ENCODE measurements around the gene PRKCB.

Gene PRKCB

DNA sequence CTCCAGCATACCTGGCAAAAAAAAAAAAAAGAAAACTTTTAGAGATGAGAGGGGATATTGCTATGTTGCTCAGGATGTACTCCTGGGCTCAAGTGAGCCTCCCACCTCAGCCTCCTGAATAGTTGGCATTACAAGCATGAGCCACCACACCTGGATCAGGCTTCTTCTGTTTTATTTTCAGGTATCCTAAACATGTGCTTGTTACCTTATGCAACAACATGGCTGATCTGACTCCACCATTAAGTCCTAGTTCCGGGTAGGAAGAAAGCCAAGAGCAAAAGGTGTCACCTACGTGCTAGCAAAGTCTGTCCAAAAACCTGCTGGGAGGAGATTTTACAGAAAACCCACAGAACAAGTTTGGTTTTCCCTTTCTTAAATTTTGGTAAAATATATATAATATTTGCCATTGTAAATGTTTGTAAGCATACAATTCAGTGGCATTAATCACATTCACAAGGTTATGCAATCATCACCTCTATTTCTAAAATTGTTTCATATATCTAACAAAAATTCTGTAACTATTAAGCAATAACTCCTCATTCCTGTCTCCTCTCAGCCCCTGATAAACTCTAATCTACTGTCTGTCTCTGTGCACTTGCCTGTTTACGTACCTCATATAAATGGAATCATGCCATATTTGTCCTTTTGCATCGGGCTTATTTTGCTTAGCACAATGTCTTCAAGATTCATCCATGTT is 411.3 kb downstream of the PRKCB start:
- H3K4me2 ChIP-seq: no peak overlapping the region
- no peaks in the 10 kb centered on the region for H4K20me1 ChIP-seq
- H3K4me1 ChIP-seq: peaks cover 26% of the 10 kb centered on the region
- H3K27me3 ChIP-seq: no peaks in the 10 kb centered on the region
- TF ChIP-seq Cebpa-rat (IDR thresholded peaks at IDR 0.05): no peak
- no peaks in the 10 kb centered on the region for H3K36me3 ChIP-seq
- H3K4me3 ChIP-seq: no peak overlapping the region
- no peak overlapping the region for H3K9ac ChIP-seq
- H3K27ac ChIP-seq: no peak overlapping the region
- H3K9me3 ChIP-seq: no peaks in the 10 kb centered on the region

DNA sequence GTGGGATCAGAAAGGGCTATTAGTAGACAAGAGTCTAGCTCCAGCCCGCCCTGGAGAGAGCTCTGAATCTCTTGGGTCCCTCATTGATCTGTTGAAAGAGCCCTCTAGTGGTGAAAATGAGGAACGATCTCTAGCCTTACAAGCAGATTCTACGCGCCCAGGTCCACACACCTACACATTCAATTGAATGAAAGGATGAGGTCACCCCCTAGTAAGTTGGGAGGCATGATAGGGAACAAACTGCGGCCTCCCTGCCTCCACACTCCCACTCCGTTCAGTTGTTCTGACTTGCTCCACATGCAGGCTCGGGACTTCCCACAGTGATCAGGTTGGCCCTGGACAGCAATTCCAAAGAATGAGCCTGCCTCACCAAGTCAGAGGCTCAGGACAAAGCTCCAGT is 417.4 kb downstream of the PRKCB start:
- Histone ChIP-seq H3K9me3 (no peaks in the 10 kb centered on the region), H3K27ac (no peak overlapping the region), H3K4me2 (no peak overlapping the region), H4K20me1 (peaks cover 11% of the 10 kb centered on the region; the same call in 1 of the 2 replicates), H3K4me1 (peaks cover 34% of the 10 kb centered on the region), H3K27me3 (no peaks in the 10 kb centered on the region), H3K4me3 (no peak overlapping the region), H3K36me3 (no peaks in the 10 kb centered on the region), H3K9ac (no peak overlapping the region)
- TF ChIP-seq Cebpa-rat (IDR thresholded peaks at IDR 0.05): no peak

DNA sequence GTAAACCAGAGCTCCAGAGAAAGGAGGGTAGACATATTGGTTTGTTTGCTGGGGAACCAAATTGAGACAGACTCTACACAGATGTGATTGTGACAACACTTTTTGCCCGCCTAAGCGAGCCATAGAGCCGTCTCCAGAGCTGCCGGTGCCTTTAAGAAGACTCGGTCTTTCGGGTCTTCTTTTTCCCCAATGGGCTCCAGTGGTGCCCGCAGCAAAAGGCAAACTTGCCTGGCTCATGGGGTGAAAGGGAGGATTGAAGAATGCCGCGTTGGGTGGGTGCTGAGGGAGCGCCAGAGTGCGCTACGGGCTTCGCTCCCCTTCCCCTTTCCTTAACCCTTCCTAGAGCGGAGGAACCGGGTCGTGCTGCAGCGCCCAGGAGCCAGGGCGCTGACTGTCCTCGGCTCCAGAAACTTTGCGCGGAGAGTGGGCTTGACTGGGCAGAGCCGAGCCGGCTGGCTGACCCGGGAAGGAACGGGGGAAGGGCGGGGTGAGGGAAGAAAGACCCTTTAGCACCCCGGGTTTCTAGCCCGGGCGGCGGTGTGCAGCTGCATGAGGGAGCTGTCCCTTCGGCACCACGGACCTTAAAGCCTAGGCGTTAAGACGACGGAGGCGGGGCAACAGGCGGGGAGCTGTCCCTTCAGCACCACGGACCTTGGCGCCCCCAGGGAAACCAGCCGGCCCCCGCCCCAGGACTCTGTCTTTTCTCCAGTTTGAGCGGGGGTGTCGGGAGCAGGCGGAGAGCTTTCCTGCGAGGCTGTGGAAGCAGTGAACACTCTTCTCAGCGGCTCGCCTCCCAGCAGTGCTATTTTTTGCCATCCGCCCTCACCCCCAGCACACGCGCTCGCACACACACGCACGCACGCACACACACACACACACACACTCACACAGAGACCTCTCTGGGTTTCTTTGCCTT is 419.9 kb downstream of the PRKCB start, which contains the start of gene CACNG3:
Gene CACNG3, plus strand, starts transcription at position 880 of the 916 bp plus-strand sequence. CDS start 420 bp downstream, outside the sequence.
- Histone ChIP-seq H4K20me1 (peaks cover 11% of the 10 kb centered on the region; the same call in 1 of the 2 replicates), H3K9me3 (no peaks in the 10 kb centered on the region), H3K4me3 (no peak within 1 kb of the TSS), H3K4me1 (peaks cover 22% of the 10 kb centered on the region), H3K9ac (no peak within 1 kb of the TSS), H3K27me3 (no peaks in the 10 kb centered on the region), H3K4me2 (no peak within 1 kb of the TSS), H3K27ac (no peak within 1 kb of the TSS), H3K36me3 (no peaks in the 10 kb centered on the region)
- no peak for TF ChIP-seq Cebpa-rat (IDR thresholded peaks at IDR 0.05)

DNA sequence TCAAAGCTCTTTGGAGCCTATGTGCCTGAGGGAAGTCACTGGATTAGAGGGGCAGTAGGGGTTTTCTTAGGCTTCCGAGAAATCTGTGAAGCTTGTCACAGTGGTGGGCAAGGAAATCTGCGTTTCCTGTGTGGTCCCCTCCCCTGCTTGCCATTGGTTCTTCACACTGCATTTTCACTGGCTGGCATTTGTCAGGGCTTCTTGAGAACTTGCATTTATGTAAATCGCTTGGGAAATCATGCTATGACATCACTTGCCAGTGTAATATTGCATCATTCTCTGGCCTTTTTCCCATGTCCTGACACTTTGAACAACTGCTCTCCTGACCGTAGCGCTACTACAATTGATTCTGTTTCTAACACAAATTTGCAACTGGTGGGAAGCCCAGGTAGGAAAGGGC is 422.2 kb downstream of the PRKCB start:
- Histone ChIP-seq H3K27me3 (no peaks in the 10 kb centered on the region), H3K9me3 (no peaks in the 10 kb centered on the region), H3K4me3 (no peak overlapping the region), H3K4me2 (no peak overlapping the region), H4K20me1 (peaks cover 11% of the 10 kb centered on the region; the same call in 1 of the 2 replicates), H3K36me3 (no peaks in the 10 kb centered on the region), H3K9ac (no peak overlapping the region), H3K27ac (no peak overlapping the region), H3K4me1 (no peaks in the 10 kb centered on the region)
- TF ChIP-seq Cebpa-rat (IDR thresholded peaks at IDR 0.05): no peak

GRCh38 chr16:24258791-24259190 is 423.0 kb downstream of the PRKCB start:
- H3K9me3 ChIP-seq: no peaks in the 10 kb centered on the region
- no peaks in the 10 kb centered on the region for H3K36me3 ChIP-seq
- H3K4me3 ChIP-seq: no peak overlapping the region
- H3K9ac ChIP-seq: no peak overlapping the region
- TF ChIP-seq Cebpa-rat (IDR thresholded peaks at IDR 0.05): no peak
- peaks cover 11% of the 10 kb centered on the region; the same call in 1 of the 2 replicates for H4K20me1 ChIP-seq
- H3K27ac ChIP-seq: no peak overlapping the region
- no peak overlapping the region for H3K4me2 ChIP-seq
- H3K4me1 ChIP-seq: no peaks in the 10 kb centered on the region
- no peaks in the 10 kb centered on the region for H3K27me3 ChIP-seq

- no peak for TF ChIP-seq Cebpa-rat (IDR thresholded peaks at IDR 0.05)
- H3K27ac ChIP-seq: no peak overlapping the region
- H4K20me1 ChIP-seq: no peaks in the 10 kb centered on the region
- H3K4me1 ChIP-seq: no peaks in the 10 kb centered on the region
- H3K4me3 ChIP-seq: no peak overlapping the region
- H3K4me2 ChIP-seq: no peak overlapping the region
- no peaks in the 10 kb centered on the region for H3K27me3 ChIP-seq
- no peak overlapping the region for H3K9ac ChIP-seq
- no peaks in the 10 kb centered on the region for H3K9me3 ChIP-seq
- no peaks in the 10 kb centered on the region for H3K36me3 ChIP-seq
These were observed 427.0 kb downstream of the PRKCB start for GRCh38 chr16:24262816-24263215.

All from BLaER1 (cell line).